ENCODE results near the gene PPM1E.
A peak's percentile ranks its signal among the peaks of the same experiment; 100 is the strongest.

DNA sequence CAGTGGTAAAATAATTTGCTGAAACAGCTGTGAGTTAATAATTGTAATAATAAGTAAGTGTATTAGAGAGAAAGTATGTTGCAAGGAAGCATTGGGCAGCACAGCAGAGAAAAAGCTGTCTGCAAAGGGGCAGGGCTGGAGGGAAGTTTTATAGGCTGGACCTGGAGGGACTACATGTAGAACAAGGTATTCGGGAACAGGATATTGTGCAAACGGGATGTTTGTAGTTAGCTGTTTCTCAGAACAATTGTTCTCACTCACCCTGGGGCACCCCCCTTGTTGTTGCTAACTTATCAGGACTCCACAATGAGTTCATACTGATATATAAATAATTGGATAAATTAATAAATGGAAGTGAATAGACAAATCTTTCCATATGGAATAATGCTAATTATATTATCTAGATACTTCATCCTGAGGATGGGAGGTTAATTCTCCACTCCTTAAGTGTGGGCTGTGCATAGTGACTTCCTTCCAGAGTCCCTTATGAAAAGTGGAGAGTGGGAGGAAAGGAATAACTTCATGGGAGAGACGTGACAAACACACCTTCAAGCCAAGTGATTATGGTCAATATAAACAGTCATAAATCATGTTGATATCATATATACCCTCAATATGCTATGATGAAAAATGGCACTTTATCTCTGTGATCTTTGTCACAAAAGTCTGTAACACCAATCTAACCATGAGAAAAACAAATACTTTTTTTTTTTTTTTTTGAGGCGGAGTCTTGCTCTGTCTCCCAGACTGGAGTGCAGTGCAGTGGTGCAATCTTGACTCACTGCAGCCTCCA is 85.4 kb downstream of the PPM1E start:
- TF ChIP-seq, protein P1, sequence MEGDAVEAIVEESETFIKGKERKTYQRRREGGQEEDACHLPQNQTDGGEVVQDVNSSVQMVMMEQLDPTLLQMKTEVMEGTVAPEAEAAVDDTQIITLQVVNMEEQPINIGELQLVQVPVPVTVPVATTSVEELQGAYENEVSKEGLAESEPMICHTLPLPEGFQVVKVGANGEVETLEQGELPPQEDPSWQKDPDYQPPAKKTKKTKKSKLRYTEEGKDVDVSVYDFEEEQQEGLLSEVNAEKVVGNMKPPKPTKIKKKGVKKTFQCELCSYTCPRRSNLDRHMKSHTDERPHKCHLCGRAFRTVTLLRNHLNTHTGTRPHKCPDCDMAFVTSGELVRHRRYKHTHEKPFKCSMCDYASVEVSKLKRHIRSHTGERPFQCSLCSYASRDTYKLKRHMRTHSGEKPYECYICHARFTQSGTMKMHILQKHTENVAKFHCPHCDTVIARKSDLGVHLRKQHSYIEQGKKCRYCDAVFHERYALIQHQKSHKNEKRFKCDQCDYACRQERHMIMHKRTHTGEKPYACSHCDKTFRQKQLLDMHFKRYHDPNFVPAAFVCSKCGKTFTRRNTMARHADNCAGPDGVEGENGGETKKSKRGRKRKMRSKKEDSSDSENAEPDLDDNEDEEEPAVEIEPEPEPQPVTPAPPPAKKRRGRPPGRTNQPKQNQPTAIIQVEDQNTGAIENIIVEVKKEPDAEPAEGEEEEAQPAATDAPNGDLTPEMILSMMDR (IDR thresholded peaks at IDR 0.05) = no peak
- TF ChIP-seq POLR2A (IDR thresholded peaks at IDR 0.05) (no peak), POLR2AphosphoS5 (IDR thresholded peaks at IDR 0.05) (peak; percentile 22)

Data from prostate gland (tissue), 2 donors.